Measurements from ENCODE around the gene RPN2.

The RPN2 gene

GRCh38 chr20:37285664-37286374 lies 106.7 kb downstream of the RPN2 start:
- in situ Hi-C loops (cut with MboI; ENCODE audit: low sequenced_read_pairs), result no loop called here

GRCh38 chr20:37288091-37288490 lies 109.0 kb downstream of the RPN2 start:
- in situ Hi-C loops (cut with MboI; ENCODE audit: low sequenced_read_pairs), result no loop called here

GRCh38 chr20:37290158-37290810 lies 111.2 kb downstream of the RPN2 start:
- in situ Hi-C loops (cut with MboI; ENCODE audit: low sequenced_read_pairs), result no loop called here
